AG04449 (cell line): ENCODE measurements around the gene POLDIP2.

ENCODE experiments used
- CTCF ChIA-PET: fragments of 350-600 bp; formaldehyde crosslinking; extraction: SDS; loops from one replicate; lab custom pipeline; 2021; ENCODE audit warnings: antibody characterized with exemption; lab: Yijun Ruan, JAX
- POLR2A ChIA-PET: fragments of 400-600, 350-600 bp; formaldehyde crosslinking; extraction: SDS; loops from one replicate; lab custom pipeline; 2020; ENCODE audit warnings: antibody characterized with exemption, inconsistent platforms; lab: Yijun Ruan, JAX
- DNase-seq: peaks from one replicate; pipeline ENCODE4 v3.0.0-alpha.2; 2010; ENCODE audit warnings: low read depth, low spot score
- H3K4me3 ChIP-seq: 2 replicates; pipeline ENCODE4 v1.5.1; 2011; ENCODE audit warnings: low read depth, mild to moderate bottlenecking, control low read depth, low read length
- TF ChIP-seq, protein P1 (sequence below): IDR thresholded peaks from one replicate; pipeline ENCODE4 v1.5.1; 2011; ENCODE audit warnings: mild to moderate bottlenecking, moderate library complexity, low read length, control low read depth, inconsistent platforms; ENCODE audit not compliant: insufficient read depth; ENCODE audit errors: missing control alignments

The POLDIP2 gene, protein sequence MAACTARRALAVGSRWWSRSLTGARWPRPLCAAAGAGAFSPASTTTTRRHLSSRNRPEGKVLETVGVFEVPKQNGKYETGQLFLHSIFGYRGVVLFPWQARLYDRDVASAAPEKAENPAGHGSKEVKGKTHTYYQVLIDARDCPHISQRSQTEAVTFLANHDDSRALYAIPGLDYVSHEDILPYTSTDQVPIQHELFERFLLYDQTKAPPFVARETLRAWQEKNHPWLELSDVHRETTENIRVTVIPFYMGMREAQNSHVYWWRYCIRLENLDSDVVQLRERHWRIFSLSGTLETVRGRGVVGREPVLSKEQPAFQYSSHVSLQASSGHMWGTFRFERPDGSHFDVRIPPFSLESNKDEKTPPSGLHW

DNA sequence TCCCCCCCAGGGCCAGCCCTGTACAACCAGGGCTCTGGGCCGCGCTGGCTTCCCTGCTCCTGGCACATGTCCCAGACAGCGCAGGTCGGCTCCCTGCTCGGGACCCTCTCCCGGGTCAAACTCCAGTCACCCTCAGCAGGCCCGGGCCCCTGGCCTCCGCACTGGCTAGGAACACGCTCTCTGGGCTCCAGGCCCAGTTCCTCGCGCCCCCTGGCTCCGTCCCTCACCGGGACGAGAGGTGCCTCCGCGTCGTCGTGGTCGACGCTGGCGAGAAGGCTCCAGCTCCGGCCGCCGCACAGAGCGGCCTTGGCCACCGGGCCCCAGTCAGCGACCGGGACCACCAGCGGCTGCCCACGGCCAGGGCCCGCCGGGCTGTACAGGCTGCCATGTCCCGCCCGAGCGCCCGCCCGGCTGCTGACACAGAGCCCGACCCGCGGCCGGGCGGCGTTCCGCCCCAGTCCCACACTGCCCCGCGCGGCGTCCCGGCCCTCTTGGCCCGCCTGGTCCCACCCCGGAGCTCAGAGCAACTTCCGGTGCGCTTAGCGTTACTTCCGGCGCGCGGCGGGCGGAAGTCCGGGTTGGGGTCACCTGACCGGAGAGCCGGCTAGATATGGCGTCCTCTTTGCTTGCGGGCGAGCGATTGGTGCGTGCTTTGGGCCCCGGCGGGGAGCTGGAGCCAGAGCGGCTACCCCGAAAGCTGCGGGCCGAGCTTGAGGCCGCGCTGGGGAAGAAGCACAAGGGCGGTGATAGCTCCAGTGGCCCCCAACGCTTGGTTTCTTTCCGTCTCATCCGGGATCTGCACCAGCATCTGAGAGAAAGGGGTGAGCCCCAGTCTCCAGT is at the start of gene POLDIP2:
TSS of gene POLDIP2 (minus strand) at position 467 of the 840 bp plus-strand sequence. CDS start at position 388, 79 bp downstream.
- POLR2A ChIA-PET, result interaction anchor here (0.5 to 1.9 kb wide), 9 partner anchors 9 to 880 kb away, joined by 3 to 26 read pairs (median 9); partner anchors contain the start of genes IFT20, SARM1, TNFAIP1 and VTN
- peak within 1 kb of the TSS; percentile 95 for H3K4me3 ChIP-seq
- peak; percentile 51 for DNase-seq
- CTCF ChIA-PET, result interaction anchor here (0.8 to 3.4 kb wide), 10 partner anchors 9 to 552 kb away, joined by 3 to 20 read pairs (median 4); partner anchors contain the start of genes IFT20 and TNFAIP1
- TF ChIP-seq, protein P1, sequence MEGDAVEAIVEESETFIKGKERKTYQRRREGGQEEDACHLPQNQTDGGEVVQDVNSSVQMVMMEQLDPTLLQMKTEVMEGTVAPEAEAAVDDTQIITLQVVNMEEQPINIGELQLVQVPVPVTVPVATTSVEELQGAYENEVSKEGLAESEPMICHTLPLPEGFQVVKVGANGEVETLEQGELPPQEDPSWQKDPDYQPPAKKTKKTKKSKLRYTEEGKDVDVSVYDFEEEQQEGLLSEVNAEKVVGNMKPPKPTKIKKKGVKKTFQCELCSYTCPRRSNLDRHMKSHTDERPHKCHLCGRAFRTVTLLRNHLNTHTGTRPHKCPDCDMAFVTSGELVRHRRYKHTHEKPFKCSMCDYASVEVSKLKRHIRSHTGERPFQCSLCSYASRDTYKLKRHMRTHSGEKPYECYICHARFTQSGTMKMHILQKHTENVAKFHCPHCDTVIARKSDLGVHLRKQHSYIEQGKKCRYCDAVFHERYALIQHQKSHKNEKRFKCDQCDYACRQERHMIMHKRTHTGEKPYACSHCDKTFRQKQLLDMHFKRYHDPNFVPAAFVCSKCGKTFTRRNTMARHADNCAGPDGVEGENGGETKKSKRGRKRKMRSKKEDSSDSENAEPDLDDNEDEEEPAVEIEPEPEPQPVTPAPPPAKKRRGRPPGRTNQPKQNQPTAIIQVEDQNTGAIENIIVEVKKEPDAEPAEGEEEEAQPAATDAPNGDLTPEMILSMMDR, result no peak

GRCh38 chr17:28406473-28406814 is 49.1 kb upstream of the POLDIP2 start:
- POLR2A ChIA-PET, result interaction anchor here (0.6 kb wide), 1 partner anchor 365 kb away, joined by 3 read pairs; no protein-coding TSS in a partner anchor
- CTCF ChIA-PET, result interaction anchor here (0.6 to 6.0 kb wide), 2 partner anchors 9 to 10 kb away, joined by 3 to 55 read pairs; no protein-coding TSS in a partner anchor
- DNase-seq, result no peak
- TF ChIP-seq, protein P1, result no peak
- H3K4me3 ChIP-seq, result peak overlapping the region; percentile 77

GRCh38 chr17:28405632-28406472 is 48.5 kb upstream of the POLDIP2 start, which contains the start of gene SLC46A1:
TSS of gene SLC46A1 (minus strand) at chr17:28406212. CDS start at chr17:28406114, 98 bp downstream.
- TF ChIP-seq, protein P1, result no peak
- POLR2A ChIA-PET, result no interaction called here
- CTCF ChIA-PET, result interaction anchor here (0.6 to 6.0 kb wide), 6 partner anchors 9 to 88 kb away, joined by 3 to 55 read pairs (median 3); partner anchors contain the start of gene POLDIP2
- DNase-seq, result no peak
- H3K4me3 ChIP-seq, result peak within 1 kb of the TSS; percentile 77

- H3K4me3 ChIP-seq, result peak overlapping the region; percentile 77
- DNase-seq, result no peak
- ChIA-PET CTCF (interaction anchor here (0.7 to 6.0 kb wide), 5 partner anchors 9 to 89 kb away, joined by 3 to 55 read pairs (median 3); partner anchors contain the start of gene POLDIP2), POLR2A (no interaction called here)
- TF ChIP-seq, protein P1, result no peak
Observed at GRCh38 chr17:28404812-28405570, 47.7 kb upstream of the POLDIP2 start.

GRCh38 chr17:28404461-28404811 is 47.1 kb upstream of the POLDIP2 start:
- DNase-seq, result no peak
- H3K4me3 ChIP-seq, result no peak overlapping the region
- POLR2A ChIA-PET, result no interaction called here
- CTCF ChIA-PET, result interaction anchor here (1.3 to 6.0 kb wide), 3 partner anchors 12 to 511 kb away, joined by 3 to 55 read pairs (median 5); partner anchors contain the start of gene POLDIP2
- TF ChIP-seq, protein P1, result no peak
